ENCODE data around the gene KCNJ5.

The KCNJ5 gene

GRCh38 chr11:128941110-128941509 is 50.0 kb downstream of the KCNJ5 start:
- TF ChIP-seq CREB5 (CRISPR knock-in tag; IDR thresholded peaks at IDR 0.05; ENCODE audit: low read depth) (no peak), ZFP3 (CRISPR knock-in tag; IDR thresholded peaks at IDR 0.05) (no peak), ESRRG (CRISPR knock-in tag; IDR thresholded peaks at IDR 0.05) (no peak), ZFP30 (CRISPR knock-in tag; IDR thresholded peaks at IDR 0.05) (no peak), OSR1 (CRISPR knock-in tag; IDR thresholded peaks at IDR 0.05) (no peak), ZNF70 (CRISPR knock-in tag; IDR thresholded peaks at IDR 0.05) (no peak), PATZ1 (CRISPR knock-in tag; IDR thresholded peaks at IDR 0.05; ENCODE audit: borderline replicate concordance) (no peak), SNAI2 (CRISPR knock-in tag; IDR thresholded peaks at IDR 0.05) (no peak), RARB (CRISPR knock-in tag; IDR thresholded peaks at IDR 0.05) (no peak), TCF4 (CRISPR knock-in tag; IDR thresholded peaks at IDR 0.05; ENCODE audit: borderline replicate concordance) (no peak), BACH2 (CRISPR knock-in tag; IDR thresholded peaks at IDR 0.05; ENCODE audit: borderline replicate concordance) (no peak), TSHZ2 (CRISPR knock-in tag; IDR thresholded peaks at IDR 0.05) (no peak), CSRNP3 (CRISPR knock-in tag; IDR thresholded peaks at IDR 0.05) (no peak), TOX (CRISPR knock-in tag; IDR thresholded peaks at IDR 0.05; ENCODE audit: borderline replicate concordance) (no peak), ZC3H10 (CRISPR knock-in tag; IDR thresholded peaks at IDR 0.05) (no peak), CSDC2 (CRISPR knock-in tag; IDR thresholded peaks at IDR 0.05) (no peak), POU6F1 (CRISPR knock-in tag; IDR thresholded peaks at IDR 0.05; ENCODE audit: borderline replicate concordance, low read depth) (no peak), GLIS3 (CRISPR knock-in tag; IDR thresholded peaks at IDR 0.05) (no peak)
- ATAC-seq, result no peak

- no peak for ATAC-seq
- TF ChIP-seq SNAI2 (CRISPR knock-in tag; IDR thresholded peaks at IDR 0.05) (no peak), CREB5 (CRISPR knock-in tag; IDR thresholded peaks at IDR 0.05; ENCODE audit: low read depth) (no peak), TOX (CRISPR knock-in tag; IDR thresholded peaks at IDR 0.05; ENCODE audit: borderline replicate concordance) (no peak), RARB (CRISPR knock-in tag; IDR thresholded peaks at IDR 0.05) (no peak), CSRNP3 (CRISPR knock-in tag; IDR thresholded peaks at IDR 0.05) (no peak), TSHZ2 (CRISPR knock-in tag; IDR thresholded peaks at IDR 0.05) (no peak), PATZ1 (CRISPR knock-in tag; IDR thresholded peaks at IDR 0.05; ENCODE audit: borderline replicate concordance) (no peak), ISL1 (CRISPR knock-in tag; IDR thresholded peaks at IDR 0.05) (no peak), GLIS3 (CRISPR knock-in tag; IDR thresholded peaks at IDR 0.05) (no peak), ZNF70 (CRISPR knock-in tag; IDR thresholded peaks at IDR 0.05) (no peak), ESRRG (CRISPR knock-in tag; IDR thresholded peaks at IDR 0.05) (no peak), ZFP30 (CRISPR knock-in tag; IDR thresholded peaks at IDR 0.05) (no peak), TCF4 (CRISPR knock-in tag; IDR thresholded peaks at IDR 0.05; ENCODE audit: borderline replicate concordance) (no peak), ZC3H10 (CRISPR knock-in tag; IDR thresholded peaks at IDR 0.05) (no peak), CSDC2 (CRISPR knock-in tag; IDR thresholded peaks at IDR 0.05) (no peak), PPARA (CRISPR knock-in tag; IDR thresholded peaks at IDR 0.05; ENCODE audit: borderline replicate concordance) (no peak)
These were observed 50.6 kb downstream of the KCNJ5 start for GRCh38 chr11:128941573-128942271.
